H1 (cell line): ENCODE measurements around the gene APELA. TPM values are rescaled to one million over a fixed set of nuclear protein-coding genes. Genes with fewer than 3 reads are reported as not detected.

ENCODE experiments used
- CTCF ChIA-PET: fragments of 300-600 bp; sonication (Branson Sonifier 250); formaldehyde crosslinking; loops from one replicate; lab custom pipeline; 2021; ENCODE audit not compliant: partially characterized antibody; lab: Charles Lee
- POLR2A ChIA-PET: fragments of 300-600 bp; sonication (Branson Sonifier 250); formaldehyde crosslinking; loops from one replicate; lab custom pipeline; 2021; ENCODE audit warnings: inconsistent platforms; ENCODE audit not compliant: partially characterized antibody; lab: Charles Lee
- DNase-seq, 2 experiments: peaks; one replicate each; pipeline versions ENCODE4 v3.0.0 to v3.0.0-alpha.2; 2010 to 2022; ENCODE audit warnings: low spot score in 2 of 2, low read depth in 1 of 2, mixed read lengths in 1 of 2
- FAIRE-seq: peaks from 2 replicates; lab custom pipeline; 2011; peaks lifted over from hg19 to GRCh38; lab: Jason Lieb, UNC
- H2AFZ ChIP-seq: 2 replicates; pipeline ENCODE4 v1.8.1; 2012; ENCODE audit warnings: low read length, inconsistent platforms
- H2AK5ac ChIP-seq: 2 replicates; pipeline ENCODE4 v1.6.1; 2013; ENCODE audit warnings: low read depth, low read length
- H2BK120ac ChIP-seq: replicated peaks from 2 replicates; pipeline ENCODE3; 2013; ENCODE audit warnings: low read depth, low read length, inconsistent platforms
- H2BK12ac ChIP-seq: 2 replicates; pipeline ENCODE4 v1.6.1; 2013; ENCODE audit warnings: low read depth, low read length
- H2BK15ac ChIP-seq: 2 replicates; pipeline ENCODE4 v1.6.1; 2013; ENCODE audit warnings: low read length
- H2BK20ac ChIP-seq: 2 replicates; pipeline ENCODE4 v1.6.1; 2013; ENCODE audit warnings: low read length
- H2BK5ac ChIP-seq: 2 replicates; pipeline ENCODE4 v1.6.1; 2013; ENCODE audit warnings: low read depth, low read length
- H3K14ac ChIP-seq: 2 replicates; pipeline ENCODE4 v1.6.1; 2013; ENCODE audit warnings: inconsistent platforms; ENCODE audit not compliant: insufficient read length
- H3K18ac ChIP-seq: 2 replicates; pipeline ENCODE4 v1.6.1; 2013; ENCODE audit warnings: low read length; ENCODE audit errors: extremely low read depth
- H3K23ac ChIP-seq: 2 replicates; pipeline ENCODE4 v1.6.1; 2013; ENCODE audit warnings: inconsistent platforms; ENCODE audit not compliant: insufficient read length
- H3K23me2 ChIP-seq: 2 replicates; pipeline ENCODE4 v1.6.1; 2013; ENCODE audit warnings: low read depth, low read length
- H3K27ac ChIP-seq: 2 replicates; pipeline ENCODE4 v1.6.1; 2011; ENCODE audit warnings: low read depth, low read length, inconsistent platforms
- H3K27me3 ChIP-seq, 4 experiments: replicated peaks in 1 of 4; 1 replicate in 1 of 4; 2 replicates in 3 of 4; pipeline versions ENCODE4 v1.6.1 to v1.8.1; 2011 to 2013; ENCODE audit warnings: low read length in 3 of 4, mild to moderate bottlenecking in 3 of 4, inconsistent platforms in 2 of 4, mixed read lengths in 2 of 4, moderate library complexity in 1 of 4; ENCODE audit not compliant: control insufficient read depth in 3 of 4, insufficient read depth in 3 of 4; ENCODE audit errors: extremely low read depth in 1 of 4
- H3K36me3 ChIP-seq, 4 experiments: 2 replicates each; pipeline versions ENCODE4 v1.6.1 to v1.8.1; 2011 to 2013; ENCODE audit warnings: mild to moderate bottlenecking in 4 of 4, low read length in 3 of 4, moderate library complexity in 2 of 4, control low read depth in 1 of 4, inconsistent platforms in 1 of 4; ENCODE audit not compliant: insufficient read depth in 4 of 4, control insufficient read depth in 2 of 4
- H3K4ac ChIP-seq: replicated peaks from 2 replicates; pipeline ENCODE3; 2013; ENCODE audit warnings: low read length, low read depth, mixed read lengths, inconsistent platforms; ENCODE audit not compliant: insufficient read length
- H3K4me1 ChIP-seq, 4 experiments: replicated peaks in 1 of 4; 1 replicate in 1 of 4; 2 replicates in 3 of 4; pipeline versions ENCODE4 v1.6.1 to v1.8.1; 2011 to 2013; ENCODE audit warnings: low read length in 3 of 4, inconsistent platforms in 2 of 4, mixed read lengths in 1 of 4; ENCODE audit not compliant: insufficient read depth in 4 of 4, control insufficient read depth in 3 of 4
- H3K4me2 ChIP-seq, 2 experiments: 2 replicates each; pipeline versions ENCODE4 v1.6.1 to v1.8.1; 2011 to 2013; ENCODE audit warnings: low read depth in 2 of 2, low read length in 2 of 2, control low read depth in 1 of 2, inconsistent platforms in 1 of 2, mild to moderate bottlenecking in 1 of 2; ENCODE audit not compliant: insufficient read depth in 1 of 2
- H3K4me3 ChIP-seq, 4 experiments: fragments of 200-600, 300-600 bp in 1 of 4; sonication (generic), shearing (Covaris generic), sonication (Bioruptor Twin) in 1 of 4; 2 replicates each; pipeline versions ENCODE4 v1.5.1 to v1.8.1; 2011 to 2016; ENCODE audit warnings: low read length in 4 of 4, low read depth in 3 of 4, control low read depth in 2 of 4, inconsistent platforms in 2 of 4, mild to moderate bottlenecking in 2 of 4, mixed read lengths in 1 of 4, moderate library complexity in 1 of 4; ENCODE audit not compliant: insufficient read depth in 2 of 4; ENCODE audit errors: extremely low read depth in 1 of 4
- H3K56ac ChIP-seq: replicated peaks from 2 replicates; pipeline ENCODE3; 2013; ENCODE audit warnings: low read depth, mild to moderate bottlenecking, mixed read lengths, low read length, inconsistent platforms; ENCODE audit not compliant: insufficient read length
- H3K79me1 ChIP-seq: 2 replicates; pipeline ENCODE4 v1.6.1; 2013; ENCODE audit warnings: low read depth, low read length, control low read depth
- H3K79me2 ChIP-seq, 2 experiments: 2 replicates each; pipeline versions ENCODE4 v1.6.1 to v1.8.1; 2012 to 2013; ENCODE audit warnings: low read length in 2 of 2, mild to moderate bottlenecking in 2 of 2, inconsistent platforms in 1 of 2; ENCODE audit not compliant: insufficient read depth in 2 of 2, control insufficient read depth in 1 of 2
- H3K9ac ChIP-seq, 4 experiments: replicated peaks in 1 of 4; 1 replicate in 1 of 4; 2 replicates in 3 of 4; pipeline versions ENCODE4 v1.6.1 to v1.8.1; 2011 to 2013; ENCODE audit warnings: low read depth in 3 of 4, low read length in 3 of 4, control low read depth in 2 of 4, mild to moderate bottlenecking in 2 of 4, moderate library complexity in 2 of 4, inconsistent platforms in 1 of 4; ENCODE audit errors: extremely low read depth in 1 of 4
- H3K9me3 ChIP-seq, 2 experiments: 2 replicates each; pipeline versions ENCODE4 v1.6.1 to v1.8.1; 2012 to 2013; ENCODE audit warnings: mild to moderate bottlenecking in 2 of 2, moderate library complexity in 2 of 2, control low read depth in 1 of 2, inconsistent platforms in 1 of 2, low read depth in 1 of 2, low read length in 1 of 2, mixed read lengths in 1 of 2; ENCODE audit not compliant: insufficient read depth in 2 of 2
- H4K20me1 ChIP-seq, 2 experiments: replicated peaks in 1 of 2; 2 replicates each; pipeline versions ENCODE3 to v1.8.1; 2011 to 2013; ENCODE audit warnings: inconsistent platforms in 2 of 2, low read length in 2 of 2, mild to moderate bottlenecking in 1 of 2; ENCODE audit not compliant: insufficient read depth in 2 of 2, control insufficient read depth in 1 of 2
- H4K5ac ChIP-seq: 2 replicates; pipeline ENCODE4 v1.6.1; 2013; ENCODE audit warnings: low read length, low read depth, mixed read lengths, inconsistent platforms; ENCODE audit not compliant: insufficient read length
- H4K8ac ChIP-seq: 2 replicates; pipeline ENCODE4 v1.8.0; 2013; ENCODE audit warnings: mild to moderate bottlenecking, moderate library complexity, low read length, inconsistent platforms; ENCODE audit not compliant: insufficient read depth; ENCODE audit errors: extremely low read depth
- H4K91ac ChIP-seq: replicated peaks from 2 replicates; pipeline ENCODE3; 2013; ENCODE audit warnings: low read length, mixed read lengths, inconsistent platforms; ENCODE audit not compliant: insufficient read length
- HDAC2 ChIP-seq, 2 experiments: fragments of 300-600 bp in 1 of 2; sonication (generic) in 1 of 2; IDR thresholded peaks; 2 replicates each; pipeline ENCODE4 v1.6.1; 2011 to 2012; ENCODE audit warnings: low read depth in 2 of 2, low read length in 2 of 2, mild to moderate bottlenecking in 2 of 2, moderate library complexity in 2 of 2, borderline replicate concordance in 1 of 2, inconsistent platforms in 1 of 2
- JUN ChIP-seq: IDR thresholded peaks from 2 replicates; pipeline ENCODE4 v1.6.1; 2011; ENCODE audit warnings: low read depth, mild to moderate bottlenecking, improper control_type of control experiment, low read length
- NANOG ChIP-seq: IDR thresholded peaks from 2 replicates; pipeline ENCODE4 v1.6.1; 2011; ENCODE audit warnings: low read length, low read depth, mild to moderate bottlenecking, inconsistent platforms; ENCODE audit not compliant: insufficient read depth, poor library complexity, severe bottlenecking
- PHF8 ChIP-seq: fragments of 200-600 bp; sonication (generic); conservative IDR thresholded peaks from 2 replicates; pipeline ENCODE4 v1.7.1; 2012; ENCODE audit warnings: low read depth, mild to moderate bottlenecking, inconsistent platforms, low read length, moderate library complexity
- SIN3A ChIP-seq, 2 experiments: IDR thresholded peaks in 1 of 2; conservative IDR thresholded peaks in 1 of 2; 2 replicates each; pipeline ENCODE4 v1.6.1; 2011 to 2012; ENCODE audit warnings: low read length in 2 of 2, improper control_type of control experiment in 1 of 2, low read depth in 1 of 2, mild to moderate bottlenecking in 1 of 2
- SRF ChIP-seq: IDR thresholded peaks from 2 replicates; pipeline ENCODE4 v1.6.1; 2011; ENCODE audit warnings: mild to moderate bottlenecking, low read depth, low read length, moderate library complexity
- TBP ChIP-seq: IDR thresholded peaks from 2 replicates; pipeline ENCODE4 v1.6.1; 2011; ENCODE audit warnings: low read depth, low read length, improper control_type of control experiment
- USF2 ChIP-seq: IDR thresholded peaks from 2 replicates; pipeline ENCODE4 v1.6.1; 2011; ENCODE audit warnings: low read length, improper control_type of control experiment
- WGBS, 2 experiments: shearing (Covaris generic) in 1 of 2; methylation state at CpG; one replicate each; pipeline versions ENCODE4 v1.1.6 to v1.1.7; 2013 to 2015; ENCODE audit warnings: low lambda C conversion rate in 2 of 2, mixed read lengths in 2 of 2, inconsistent platforms in 1 of 2, low coverage in 1 of 2, missing lambda C conversion rate in 1 of 2; ENCODE audit not compliant: insufficient replicate concordance in 2 of 2, insufficient coverage in 1 of 2, insufficient read length in 1 of 2; ENCODE audit errors: extremely low coverage in 1 of 2, missing lambda C conversion rate in 1 of 2; 5-methylcytosine and 5-hydroxymethylcytosine counted together
- polyA plus RNA-seq, 7 experiments: library from polyadenylated mRNA; depleted of rRNA in 3 of 7; stranded (reverse) in 5 of 7; unstranded in 2 of 7; fragments of >200 nt in 5 of 7; fragments of 200-250 nt in 2 of 7; gene quantifications; 1 replicate in 5 of 7; 2 replicates in 1 of 7; 4 replicates in 1 of 7; pipeline versions ENCODE4 v1.2.1 to v1.2.3, GENCODE V29; 2011 to 2013; ENCODE audit warnings: missing spikeins in 2 of 7, mixed read lengths in 2 of 7
- total RNA-seq: library from RNA; stranded (reverse); fragmentation: NEBNext Ultra II Directional; extraction: Animal tissue kit (Norgen Biotek cat#: 25700); gene quantifications from 2 replicates; pipeline ENCODE4 v1.2.1, GENCODE V29; 2021

APELA gene
- total and polyA plus RNA-seq, 2 of the 8 experiments (the other 6 are each of a cell fraction or from before 2014, with no cell fraction given) = 60.2 to 81.8 TPM

- ChIA-PET CTCF (no interaction called here), POLR2A (no interaction called here)
- H2BK15ac ChIP-seq = no peak overlapping the region
- H3K9ac ChIP-seq = no peak overlapping the region
- no peak overlapping the region for H3K4ac ChIP-seq
- no peak overlapping the region for H3K4me2 ChIP-seq
- no peak overlapping the region for H3K56ac ChIP-seq
- no peak overlapping the region for H3K4me3 ChIP-seq
- no peaks in the 10 kb centered on the region for H3K79me1 ChIP-seq
- H2BK12ac ChIP-seq = no peak overlapping the region
- H3K27me3 ChIP-seq = peaks cover 0 to 1% (median 0%) of the 10 kb centered on the region in 4 experiments; a peak in 1 of 7 replicates
- H4K8ac ChIP-seq = no peak overlapping the region
- H4K5ac ChIP-seq = no peak overlapping the region
- no peak overlapping the region for H2BK20ac ChIP-seq
- WGBS, 2 experiments = 100% methylated on average over 3 of the region's 3 CpGs; no CpG with 5 or more reads in 1 of the 2 experiments
- no peaks in the 10 kb centered on the region for H3K9me3 ChIP-seq
- H3K18ac ChIP-seq = no peak overlapping the region
- H3K79me2 ChIP-seq = peaks cover 0 to 5% of the 10 kb centered on the region in 2 experiments; a peak in 3 of 4 replicates
- no peak overlapping the region for H4K91ac ChIP-seq
- H2AK5ac ChIP-seq = no peak overlapping the region
- DNase-seq (no peak), FAIRE-seq (no peak)
- H3K36me3 ChIP-seq = no peaks in the 10 kb centered on the region
- no peaks in the 10 kb centered on the region for H4K20me1 ChIP-seq
- H3K23ac ChIP-seq = no peak overlapping the region
- peaks cover 0 to 11% (median 0%) of the 10 kb centered on the region in 4 experiments; a peak in 2 of 7 replicates for H3K4me1 ChIP-seq
- H3K27ac ChIP-seq = no peak overlapping the region
- H2BK5ac ChIP-seq = no peak overlapping the region
- no peak overlapping the region for H2BK120ac ChIP-seq
- H3K14ac ChIP-seq = no peak overlapping the region
- H2AFZ ChIP-seq = no peak overlapping the region
- H3K23me2 ChIP-seq = no peaks in the 10 kb centered on the region; the same call in 1 of the 2 replicates
- no peak for TF ChIP-seq TBP
- no peak for TF ChIP-seq USF2
- TF ChIP-seq JUN = no peak
- no peak for TF ChIP-seq SIN3A (conservative IDR thresholded peaks at IDR 0.05 in 1 of 2, IDR thresholded peaks at IDR 0.05 in 1 of 2; ENCODE audit: low read depth in 1 of 2, low read length in 2 of 2)
- TF ChIP-seq NANOG = no peak
- TF ChIP-seq HDAC2 (IDR thresholded peaks at IDR 0.05; ENCODE audit: borderline replicate concordance in 1 of 2, low read depth in 2 of 2, low read length in 2 of 2) = no peak
- TF ChIP-seq PHF8 = no peak
- TF ChIP-seq SRF = no peak
These were observed 4.5 kb upstream of the APELA start for GRCh38 chr4:164872481-164872880.
